ENCODE data around the gene MMP24OS.
A peak's percentile ranks its signal among the peaks of the same experiment; 100 is the strongest.

MMP24OS gene

GRCh38 chr20:35314816-35315631, 37.1 kb upstream of the MMP24OS start:
- Histone ChIP-seq H3K27me3 (ENCODE audit: low read depth) (no peaks in the 10 kb centered on the region), H3K4me3 (no peak overlapping the region), H3K36me3 (replicated peaks) (peaks cover 5% of the 10 kb centered on the region), H3K4me1 (no peaks in the 10 kb centered on the region; the same call in 1 of the 2 replicates), H3K9me3 (no peaks in the 10 kb centered on the region)
- no peak for DNase-seq (ENCODE audit: low spot score in 2 of 2)
- in situ Hi-C loops (cut with MboI; ENCODE audit: low sequenced_read_pairs), result no loop called here

GRCh38 chr20:35312318-35312717, 34.4 kb upstream of the MMP24OS start:
- H3K36me3 ChIP-seq (replicated peaks), result peaks cover 5% of the 10 kb centered on the region
- no peaks in the 10 kb centered on the region; the same call in 1 of the 2 replicates for H3K4me1 ChIP-seq
- in situ Hi-C loops (cut with MboI; ENCODE audit: low sequenced_read_pairs), result no loop called here
- DNase-seq (ENCODE audit: low spot score in 2 of 2), result no peak
- H3K4me3 ChIP-seq, result no peak overlapping the region
- no peaks in the 10 kb centered on the region for H3K9me3 ChIP-seq
- no peaks in the 10 kb centered on the region for H3K27me3 ChIP-seq (ENCODE audit: low read depth)

DNA sequence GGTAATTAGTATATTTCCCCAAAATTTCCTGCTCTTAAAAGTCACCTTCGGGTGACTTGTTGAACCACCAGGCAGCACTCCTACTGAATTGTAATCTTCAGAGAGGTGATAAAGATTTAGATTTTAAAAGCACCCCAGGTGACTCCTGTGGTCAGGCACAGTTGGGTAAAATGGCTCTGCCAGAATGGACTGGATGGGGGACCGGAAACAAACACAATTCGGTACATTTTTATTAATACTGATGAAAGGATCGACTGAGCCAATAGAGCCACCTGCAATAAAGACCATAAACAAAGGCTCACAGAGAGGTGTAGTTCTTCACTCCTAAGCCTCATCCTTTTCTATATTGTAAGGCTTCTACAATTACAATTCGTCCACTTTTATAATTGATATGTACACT, 33.9 kb upstream of the MMP24OS start:
- DNase-seq (ENCODE audit: low spot score in 2 of 2), result no peak
- Histone ChIP-seq H3K36me3 (replicated peaks) (peaks cover 5% of the 10 kb centered on the region), H3K4me3 (no peak overlapping the region), H3K4me1 (no peaks in the 10 kb centered on the region; the same call in 1 of the 2 replicates), H3K27me3 (ENCODE audit: low read depth) (no peaks in the 10 kb centered on the region), H3K9me3 (no peaks in the 10 kb centered on the region)
- in situ Hi-C loops (cut with MboI; ENCODE audit: low sequenced_read_pairs), result no loop called here

DNA sequence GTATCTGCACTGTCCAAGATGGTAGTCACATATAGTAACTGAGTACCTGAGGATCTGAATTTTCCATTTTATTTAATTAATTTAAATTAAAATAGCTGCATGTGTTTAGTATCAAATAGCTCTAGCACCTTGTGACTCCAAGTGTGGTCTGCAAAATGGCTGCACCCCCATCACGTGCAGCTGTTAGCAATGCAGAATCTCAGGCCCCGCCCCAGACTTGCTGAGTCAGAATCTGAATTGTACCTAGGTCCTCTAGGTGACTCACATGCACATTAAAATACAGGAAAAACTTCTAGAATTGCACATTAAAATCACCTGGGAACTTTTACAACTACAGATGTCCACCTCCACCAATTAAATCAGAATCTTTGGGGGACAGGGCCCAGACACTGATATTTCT, 33.5 kb upstream of the MMP24OS start:
- H3K27me3 ChIP-seq (ENCODE audit: low read depth), result no peaks in the 10 kb centered on the region
- no peaks in the 10 kb centered on the region for H3K9me3 ChIP-seq
- in situ Hi-C loops (cut with MboI; ENCODE audit: low sequenced_read_pairs), result no loop called here
- H3K4me3 ChIP-seq, result no peak overlapping the region
- H3K4me1 ChIP-seq, result no peaks in the 10 kb centered on the region; the same call in 1 of the 2 replicates
- H3K36me3 ChIP-seq (replicated peaks), result peaks cover 8% of the 10 kb centered on the region
- no peak for DNase-seq (ENCODE audit: low spot score in 2 of 2)

GRCh38 chr20:35307666-35308653, 30.0 kb upstream of the MMP24OS start:
- in situ Hi-C loops (cut with MboI; ENCODE audit: low sequenced_read_pairs), result no loop called here
- no peaks in the 10 kb centered on the region; the same call in 1 of the 2 replicates for H3K4me1 ChIP-seq
- no peaks in the 10 kb centered on the region for H3K9me3 ChIP-seq
- H3K27me3 ChIP-seq (ENCODE audit: low read depth), result no peaks in the 10 kb centered on the region
- H3K36me3 ChIP-seq (replicated peaks), result peaks cover 14% of the 10 kb centered on the region
- no peak for DNase-seq (ENCODE audit: low spot score in 2 of 2)
- no peak overlapping the region for H3K4me3 ChIP-seq

DNA sequence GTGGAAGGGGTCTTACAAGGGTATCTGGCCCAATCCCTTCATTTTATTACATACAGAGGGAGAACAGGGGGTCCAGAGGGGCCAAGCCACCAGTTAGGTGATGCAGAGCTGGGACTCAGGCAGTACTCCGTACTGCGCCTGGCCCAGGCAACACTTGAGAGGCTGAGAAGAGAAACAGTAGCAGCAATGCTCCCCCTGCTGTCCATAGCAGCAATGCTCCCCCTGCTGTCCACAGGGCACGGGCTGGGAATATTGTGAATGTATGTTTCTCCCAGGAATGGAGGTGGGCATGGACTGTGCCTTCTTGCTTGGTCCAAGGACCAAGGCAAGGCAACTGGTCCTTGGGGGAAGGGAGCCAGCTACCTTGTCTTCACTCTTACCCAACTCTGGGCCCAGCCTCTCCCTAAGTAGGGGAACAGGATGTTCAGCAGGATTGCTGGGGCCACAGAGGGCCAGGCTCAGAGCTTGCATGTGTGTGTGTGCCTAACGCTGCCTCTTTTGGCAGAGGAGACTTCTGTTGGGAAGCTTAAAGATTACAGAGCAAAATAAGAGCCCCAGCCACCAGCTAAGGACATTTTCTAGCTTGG, 29.1 kb upstream of the MMP24OS start:
- Histone ChIP-seq H3K9me3 (no peaks in the 10 kb centered on the region), H3K4me1 (no peaks in the 10 kb centered on the region), H3K36me3 (replicated peaks) (peaks cover 9% of the 10 kb centered on the region), H3K4me3 (no peak overlapping the region), H3K27me3 (ENCODE audit: low read depth) (no peaks in the 10 kb centered on the region)
- in situ Hi-C loops (cut with MboI; ENCODE audit: low sequenced_read_pairs), result no loop called here
- DNase-seq (ENCODE audit: low spot score in 2 of 2), result peak; percentile 52 to 76

- in situ Hi-C loops (cut with MboI; ENCODE audit: low sequenced_read_pairs), result no loop called here
- no peaks in the 10 kb centered on the region for H3K4me1 ChIP-seq
Measured at GRCh38 chr20:35305682-35306556, 28.0 kb upstream of the MMP24OS start.

GRCh38 chr20:35304956-35305355, 27.0 kb upstream of the MMP24OS start:
- in situ Hi-C loops (cut with MboI; ENCODE audit: low sequenced_read_pairs), result loop anchor here (5.0 kb wide), 1 partner anchor 122 kb away; no protein-coding TSS in a partner anchor
- Histone ChIP-seq H3K4me1 (no peaks in the 10 kb centered on the region), H3K27me3 (ENCODE audit: low read depth) (no peaks in the 10 kb centered on the region), H3K9me3 (no peaks in the 10 kb centered on the region), H3K36me3 (replicated peaks) (peaks cover 9% of the 10 kb centered on the region), H3K4me3 (no peak overlapping the region)
- no peak for DNase-seq (ENCODE audit: low spot score in 2 of 2)

More at GRCh38 chr20:35305682-35306556, 28.0 kb upstream of the MMP24OS start:
- DNase-seq (ENCODE audit: low spot score in 2 of 2), result no peak
- Histone ChIP-seq H3K9me3 (no peaks in the 10 kb centered on the region), H3K36me3 (replicated peaks) (peaks cover 9% of the 10 kb centered on the region), H3K4me3 (no peak overlapping the region), H3K27me3 (ENCODE audit: low read depth) (no peaks in the 10 kb centered on the region)

DNA sequence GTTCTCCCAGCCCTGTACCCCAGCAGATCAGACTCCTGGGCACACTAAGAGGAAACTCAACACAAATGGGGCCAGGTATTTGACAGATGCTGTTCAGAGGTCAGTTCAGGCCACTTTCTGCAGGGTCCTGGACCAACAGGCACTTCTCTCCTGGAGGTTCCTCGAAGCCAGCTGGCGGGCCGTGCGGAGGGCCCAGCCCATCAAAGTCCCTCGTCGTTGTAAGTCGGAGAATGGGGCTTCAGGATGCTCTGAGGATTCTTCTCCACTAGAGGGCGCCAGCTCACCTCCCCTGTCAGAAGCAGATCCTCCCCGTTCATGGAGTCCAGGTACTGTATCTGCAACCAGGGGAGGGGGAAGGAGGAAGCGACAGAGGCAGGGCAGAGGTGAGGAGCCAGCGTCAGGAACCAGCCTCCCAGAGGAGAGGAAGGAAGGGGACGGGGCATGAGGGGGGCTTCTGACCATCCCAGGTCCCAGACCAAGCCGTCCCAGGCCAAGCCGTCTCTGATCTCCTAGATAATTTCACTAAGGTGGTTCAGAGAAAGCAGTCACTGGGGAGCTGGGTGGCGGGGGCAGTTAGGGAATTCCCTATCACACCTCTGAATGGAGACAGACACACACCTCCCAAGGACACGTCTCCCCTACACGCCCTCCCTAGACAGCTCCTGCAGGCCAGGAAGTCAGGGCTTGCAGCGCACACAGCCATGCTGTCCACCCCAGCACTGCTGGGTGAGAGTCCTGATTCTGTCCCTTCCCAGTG, 26.0 kb upstream of the MMP24OS start:
- H3K4me3 ChIP-seq, result no peak overlapping the region
- H3K9me3 ChIP-seq, result no peaks in the 10 kb centered on the region
- H3K4me1 ChIP-seq, result no peaks in the 10 kb centered on the region
- in situ Hi-C loops (cut with MboI; ENCODE audit: low sequenced_read_pairs), result loop anchor here (5.0 kb wide), 1 partner anchor 123 kb away; no protein-coding TSS in a partner anchor
- H3K36me3 ChIP-seq (replicated peaks), result peaks cover 9% of the 10 kb centered on the region
- DNase-seq (ENCODE audit: low spot score in 2 of 2), result peak; percentile 74 to 89
- no peaks in the 10 kb centered on the region for H3K27me3 ChIP-seq (ENCODE audit: low read depth)

DNA sequence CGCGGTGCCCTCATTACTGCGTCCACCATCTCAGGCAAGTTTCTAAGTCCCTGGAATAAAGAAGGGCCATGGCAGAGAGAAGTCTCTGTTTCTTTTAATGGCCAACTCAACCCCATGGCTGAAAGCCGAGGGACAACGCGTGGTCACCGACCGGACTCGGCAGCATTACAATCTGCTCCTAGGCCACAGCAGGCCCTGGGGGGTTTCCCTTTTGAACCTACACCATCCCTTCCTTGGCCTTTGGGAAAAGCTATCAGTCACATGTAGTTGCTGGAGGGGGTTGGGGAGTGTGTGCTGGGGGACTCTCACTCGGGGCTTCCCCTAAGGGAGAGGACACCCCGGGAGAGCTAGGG, 25.4 kb upstream of the MMP24OS start:
- no peak for DNase-seq (ENCODE audit: low spot score in 2 of 2)
- Histone ChIP-seq H3K4me3 (no peak overlapping the region), H3K36me3 (replicated peaks) (peaks cover 9% of the 10 kb centered on the region), H3K27me3 (ENCODE audit: low read depth) (no peaks in the 10 kb centered on the region), H3K9me3 (no peaks in the 10 kb centered on the region), H3K4me1 (no peaks in the 10 kb centered on the region)
- in situ Hi-C loops (cut with MboI; ENCODE audit: low sequenced_read_pairs), result loop anchor here (5.0 kb wide), 1 partner anchor 124 kb away; no protein-coding TSS in a partner anchor

GRCh38 chr20:35302421-35303335, 24.8 kb upstream of the MMP24OS start:
- no peaks in the 10 kb centered on the region for H3K4me1 ChIP-seq
- in situ Hi-C loops (cut with MboI; ENCODE audit: low sequenced_read_pairs), result loop anchor here (5.0 kb wide), 1 partner anchor 125 kb away; no protein-coding TSS in a partner anchor
- DNase-seq (ENCODE audit: low spot score in 2 of 2), result no peak
- H3K27me3 ChIP-seq (ENCODE audit: low read depth), result no peaks in the 10 kb centered on the region
- H3K36me3 ChIP-seq (replicated peaks), result peaks cover 9% of the 10 kb centered on the region
- H3K9me3 ChIP-seq, result no peaks in the 10 kb centered on the region
- no peak overlapping the region for H3K4me3 ChIP-seq
